GM21526 (cell line): ENCODE measurements around the gene SLC13A3.

Source experiments
- ATAC-seq: cut with Tn5 transposase; IDR thresholded peaks from one replicate; pipeline ENCODE4 v1.9.1; 2021; ENCODE audit warnings: moderate library complexity; ENCODE audit not compliant: unreplicated experiment, low FRiP score

The SLC13A3 gene

GRCh38 chr20:46607849-46608497 lies 43.3 kb downstream of the SLC13A3 start:
- ATAC-seq: no peak

GRCh38 chr20:46607191-46607848 lies 43.9 kb downstream of the SLC13A3 start:
- no peak for ATAC-seq

GRCh38 chr20:46606817-46607190 lies 44.5 kb downstream of the SLC13A3 start:
- ATAC-seq: no peak

GRCh38 chr20:46605978-46606816 lies 45.1 kb downstream of the SLC13A3 start:
- no peak for ATAC-seq

GRCh38 chr20:46605181-46605580 lies 46.1 kb downstream of the SLC13A3 start:
- ATAC-seq: no peak

- ATAC-seq: no peak
Measured at GRCh38 chr20:46604551-46605133, 46.6 kb downstream of the SLC13A3 start.

- no peak for ATAC-seq
Measured at GRCh38 chr20:46602429-46602828, 48.8 kb downstream of the SLC13A3 start.

GRCh38 chr20:46601603-46602122 lies 49.6 kb downstream of the SLC13A3 start:
- ATAC-seq: no peak

GRCh38 chr20:46600286-46600752 lies 50.9 kb downstream of the SLC13A3 start:
- no peak for ATAC-seq

GRCh38 chr20:46599227-46599987 lies 51.9 kb downstream of the SLC13A3 start:
- ATAC-seq: no peak

GRCh38 chr20:46595933-46596332 lies 55.3 kb downstream of the SLC13A3 start:
- no peak for ATAC-seq

- ATAC-seq: no peak
Measured at GRCh38 chr20:46594725-46595124, 56.5 kb downstream of the SLC13A3 start.

GRCh38 chr20:46592580-46593362 lies 58.5 kb downstream of the SLC13A3 start:
- no peak for ATAC-seq

GRCh38 chr20:46590443-46590842 lies 60.8 kb downstream of the SLC13A3 start:
- no peak for ATAC-seq

GRCh38 chr20:46588532-46589511 lies 62.4 kb downstream of the SLC13A3 start:
- ATAC-seq: no peak

- no peak for ATAC-seq
Measured at GRCh38 chr20:46587986-46588385, 63.3 kb downstream of the SLC13A3 start.

- ATAC-seq: no peak
Measured at GRCh38 chr20:46586724-46587123, 64.5 kb downstream of the SLC13A3 start.

GRCh38 chr20:46584508-46584907 lies 66.8 kb downstream of the SLC13A3 start:
- no peak for ATAC-seq
